HG03139 (cell line): ENCODE measurements around the gene TOR4A.
"Not testable (repeated sequence)": the region's sequence is repeated elsewhere in the genome, so short reads cannot be mapped to it uniquely, and the experiment has no call there.

Experiments
- ATAC-seq: cut with Tn5 transposase; IDR thresholded peaks from one replicate; pipeline ENCODE4 v1.9.1; 2021; ENCODE audit not compliant: unreplicated experiment

TOR4A gene

DNA sequence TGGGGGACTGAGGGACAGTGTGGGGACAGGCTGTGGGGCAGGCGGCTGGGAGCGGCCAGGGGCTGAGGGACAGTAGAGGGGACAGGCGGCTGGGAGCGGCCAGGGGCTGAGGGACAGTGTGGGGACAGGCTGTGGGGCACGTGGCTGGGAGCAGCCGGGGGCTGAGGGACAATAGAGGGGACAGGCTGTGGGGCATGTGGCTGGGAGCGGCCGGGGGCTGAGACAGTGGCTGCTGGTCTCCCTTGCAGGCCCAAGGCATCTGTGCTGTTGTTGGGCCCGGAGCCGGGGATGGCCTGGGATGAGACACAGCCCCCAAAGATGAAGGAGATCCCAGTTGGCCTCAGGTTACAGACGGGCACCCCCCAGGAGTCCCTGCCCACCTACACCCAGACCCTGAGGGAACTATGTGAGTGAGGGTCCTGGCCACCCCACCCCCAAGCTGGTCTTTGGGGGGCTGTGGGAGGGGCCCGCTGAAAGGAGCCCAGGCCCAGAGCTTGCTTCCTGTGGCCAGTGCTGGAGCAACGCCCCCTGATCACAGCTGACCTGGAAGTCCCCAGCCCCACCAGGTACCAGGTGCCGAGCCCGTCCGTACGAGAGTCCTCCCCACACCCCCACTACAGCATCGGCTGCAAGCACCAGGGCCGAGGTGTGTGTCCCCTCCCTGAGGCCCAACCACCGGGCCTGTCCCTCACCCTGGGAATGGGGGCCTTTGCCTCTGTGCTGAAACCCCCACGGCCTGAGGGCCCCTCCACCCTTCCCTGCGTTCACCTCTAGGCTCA is 25.8 kb upstream of the TOR4A start:
- ATAC-seq, result no peak

- ATAC-seq, result no peak
Measured at GRCh38 chr9:137252555-137253506, 24.7 kb upstream of the TOR4A start.

GRCh38 chr9:137253717-137254623 is 23.6 kb upstream of the TOR4A start:
- ATAC-seq, result no peak

- ATAC-seq, result peak; percentile 70
Measured at GRCh38 chr9:137254624-137255447, 22.7 kb upstream of the TOR4A start, which contains the start of gene NELFB. TSS of gene NELFB (plus strand) at chr9:137255327.

DNA sequence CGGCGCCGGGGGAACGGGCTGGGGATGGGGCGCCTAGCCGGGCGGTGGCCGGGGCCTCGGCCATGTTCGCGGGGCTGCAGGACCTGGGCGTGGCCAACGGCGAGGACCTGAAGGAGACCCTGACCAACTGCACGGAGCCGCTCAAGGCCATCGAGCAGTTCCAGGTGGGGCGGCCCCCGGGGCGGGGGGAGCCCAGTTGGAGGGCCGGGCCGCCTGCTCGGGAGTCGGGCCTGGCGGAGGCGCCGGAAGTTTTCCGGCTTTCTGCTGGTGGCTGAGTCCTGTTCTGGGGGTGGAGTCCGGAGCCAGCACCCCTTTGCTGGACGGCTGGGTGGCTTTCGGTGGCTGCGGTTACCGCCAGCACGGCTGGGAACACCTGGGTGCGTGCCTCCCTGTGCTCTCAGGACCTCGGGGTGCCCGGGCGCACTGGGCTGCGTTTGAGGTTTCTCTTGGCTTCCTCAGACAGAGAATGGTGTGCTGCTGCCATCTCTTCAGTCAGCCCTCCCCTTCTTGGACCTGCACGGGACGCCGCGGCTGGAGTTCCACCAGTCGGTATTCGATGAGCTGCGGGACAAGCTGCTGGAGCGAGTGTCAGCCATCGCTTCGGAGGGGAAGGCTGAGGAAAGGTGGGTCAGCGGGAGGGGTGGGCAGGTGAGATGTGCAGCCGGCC is 21.9 kb upstream of the TOR4A start:
- no peak for ATAC-seq

DNA sequence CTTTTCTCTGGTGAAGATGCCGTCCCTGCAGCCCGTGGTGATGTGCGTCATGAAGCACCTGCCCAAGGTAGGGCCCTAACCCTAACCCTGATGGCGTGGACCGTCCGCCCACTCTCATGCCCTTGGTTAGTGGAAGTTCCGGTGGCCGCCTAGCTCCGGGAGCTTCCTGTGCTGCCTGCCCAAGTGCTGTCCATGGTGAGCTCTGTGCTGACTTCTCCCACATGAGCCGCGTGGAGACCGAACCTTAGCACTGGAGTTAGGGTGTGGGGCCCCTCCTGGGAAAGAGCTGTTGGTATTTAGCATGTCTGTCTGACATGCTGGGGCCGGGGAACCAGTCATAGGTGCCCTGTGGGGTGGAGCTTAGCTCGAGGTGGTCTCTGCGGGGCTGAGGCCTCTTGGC is 21.2 kb upstream of the TOR4A start:
- ATAC-seq, result no peak

DNA sequence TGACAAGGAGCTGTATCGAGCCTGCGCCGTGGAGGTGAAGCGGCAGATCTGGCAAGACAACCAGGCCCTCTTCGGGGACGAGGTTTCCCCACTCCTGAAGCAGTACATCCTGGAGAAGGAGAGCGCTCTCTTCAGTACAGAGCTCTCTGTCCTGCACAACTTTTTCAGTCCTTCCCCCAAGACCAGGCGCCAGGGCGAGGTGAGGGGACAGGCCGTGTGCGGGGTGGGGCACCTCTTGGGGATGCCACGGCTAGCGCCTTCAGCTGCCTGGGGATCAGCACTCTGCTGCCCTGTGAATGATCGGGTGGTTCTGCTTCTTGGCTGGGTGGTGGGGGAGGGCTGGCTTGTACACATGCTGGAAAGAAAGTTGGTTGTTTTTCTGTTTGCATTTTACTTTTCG is 20.7 kb upstream of the TOR4A start:
- ATAC-seq, result no peak

DNA sequence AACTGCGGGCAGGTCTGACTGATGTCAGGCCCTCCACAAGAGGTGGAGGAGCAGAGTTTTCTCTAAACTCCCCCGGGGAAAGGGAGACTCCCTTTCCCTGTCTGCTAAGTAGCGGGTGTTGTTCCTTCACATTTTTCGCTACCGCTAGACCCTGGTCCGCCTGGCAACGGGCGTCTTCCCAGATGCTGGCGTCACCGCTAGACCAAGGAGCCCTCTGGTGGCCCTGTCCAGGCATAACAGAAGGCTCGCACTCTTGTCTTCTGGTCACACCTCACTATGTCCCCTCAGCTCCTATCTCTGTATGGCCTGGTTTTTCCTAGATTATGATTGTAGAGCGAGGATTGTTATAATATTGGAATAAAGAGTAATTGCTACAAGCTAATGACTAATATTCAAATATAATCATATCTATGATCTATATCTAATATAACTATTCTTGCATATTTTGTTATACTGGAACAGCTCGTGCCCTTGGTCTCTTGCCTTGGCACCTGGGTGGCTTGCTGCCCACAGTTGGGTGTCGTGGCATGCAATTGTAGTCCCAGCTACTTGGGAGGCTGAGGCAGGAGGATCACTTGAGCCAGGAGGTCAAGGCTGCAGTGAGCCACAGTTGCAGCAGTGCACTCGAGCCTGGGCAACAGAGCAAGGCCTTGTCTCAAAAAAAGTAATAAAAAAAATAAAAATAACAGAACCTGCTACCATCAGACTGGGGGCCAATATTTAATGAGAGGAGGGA is 15.2 kb upstream of the TOR4A start:
- ATAC-seq, result not testable (repeated sequence)

DNA sequence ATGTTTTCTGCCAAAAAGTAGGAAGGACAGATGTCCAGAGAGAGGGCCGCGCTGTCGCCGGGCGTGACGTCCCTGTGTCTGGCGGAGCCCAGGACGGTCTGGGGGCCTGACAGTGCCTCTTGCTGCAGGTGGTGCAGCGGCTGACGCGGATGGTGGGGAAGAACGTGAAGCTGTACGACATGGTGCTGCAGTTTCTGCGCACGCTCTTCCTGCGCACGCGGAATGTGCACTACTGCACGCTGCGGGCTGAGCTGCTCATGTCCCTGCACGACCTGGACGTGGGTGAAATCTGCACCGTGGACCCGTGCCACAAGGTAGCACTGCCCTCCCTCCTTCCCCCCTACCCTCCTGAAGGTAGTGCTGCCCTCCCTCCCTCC is 14.6 kb upstream of the TOR4A start:
- no peak for ATAC-seq

DNA sequence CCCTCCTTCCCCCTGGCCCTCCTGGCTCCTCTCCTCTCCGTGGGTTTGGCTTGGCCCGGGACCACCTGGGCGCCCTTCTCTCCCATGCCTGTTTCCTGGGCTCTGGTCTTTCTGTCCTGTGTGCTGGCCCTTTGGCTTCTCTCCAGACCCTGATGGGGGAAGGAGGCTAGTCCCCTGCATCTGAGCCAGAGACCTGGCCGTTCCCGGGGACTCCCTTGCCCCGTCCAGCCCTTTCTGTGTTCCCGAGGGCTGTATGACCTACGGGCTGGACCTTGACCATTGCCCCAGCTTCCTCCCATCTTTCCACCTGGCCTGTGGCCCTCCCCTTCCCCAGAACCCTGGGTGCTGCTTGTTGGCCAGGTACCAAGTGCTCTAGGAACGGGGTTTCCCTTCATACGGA is 14.0 kb upstream of the TOR4A start:
- no peak for ATAC-seq

DNA sequence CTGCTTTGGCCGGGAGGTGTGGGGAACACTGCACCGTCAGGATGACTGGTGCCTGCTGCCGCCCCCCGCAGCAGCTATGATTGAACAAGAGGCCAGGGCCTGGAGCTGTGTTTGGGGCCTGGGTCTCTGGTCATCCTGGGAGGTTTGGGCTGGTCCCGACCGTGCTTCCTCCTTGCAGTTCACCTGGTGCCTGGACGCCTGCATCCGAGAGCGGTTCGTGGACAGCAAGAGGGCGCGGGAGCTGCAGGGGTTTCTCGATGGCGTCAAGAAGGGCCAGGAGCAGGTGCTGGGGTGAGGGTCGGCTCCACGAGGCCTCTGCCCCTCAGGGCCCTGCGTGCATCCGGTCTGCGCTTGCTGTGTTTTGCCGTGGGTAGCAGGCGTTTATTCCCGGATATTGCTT is 13.5 kb upstream of the TOR4A start:
- no peak for ATAC-seq

DNA sequence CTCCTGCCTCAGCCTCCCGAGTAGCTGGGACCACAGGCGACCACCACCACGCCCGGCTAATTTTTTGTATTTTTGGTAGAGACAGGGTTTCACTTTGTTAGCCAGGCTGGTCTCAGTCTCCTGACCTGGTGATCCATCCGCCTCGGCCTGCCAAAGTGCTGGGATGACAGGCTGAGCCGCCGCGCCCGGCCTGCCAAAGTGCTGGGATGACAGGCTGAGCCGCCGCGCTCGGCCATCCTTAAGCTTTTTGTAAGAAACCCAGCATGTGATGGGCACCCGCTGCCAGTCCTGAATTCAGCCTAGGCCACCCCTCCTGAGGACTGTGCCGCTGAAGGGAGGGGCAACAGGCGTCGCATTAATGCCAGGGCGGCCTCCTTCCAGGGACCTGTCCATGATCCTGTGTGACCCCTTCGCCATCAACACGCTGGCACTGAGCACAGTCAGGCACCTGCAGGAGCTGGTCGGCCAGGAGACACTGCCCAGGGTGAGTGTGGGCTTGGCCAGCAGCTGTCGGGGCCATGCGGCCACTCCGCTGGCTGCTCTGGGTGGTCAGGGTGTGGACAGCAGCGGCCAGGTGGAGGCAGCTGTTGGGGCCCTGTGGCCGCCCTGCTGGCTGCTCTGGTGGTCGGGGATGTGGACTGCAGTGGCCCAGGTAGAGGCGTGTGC is 11.9 kb upstream of the TOR4A start:
- no peak for ATAC-seq

DNA sequence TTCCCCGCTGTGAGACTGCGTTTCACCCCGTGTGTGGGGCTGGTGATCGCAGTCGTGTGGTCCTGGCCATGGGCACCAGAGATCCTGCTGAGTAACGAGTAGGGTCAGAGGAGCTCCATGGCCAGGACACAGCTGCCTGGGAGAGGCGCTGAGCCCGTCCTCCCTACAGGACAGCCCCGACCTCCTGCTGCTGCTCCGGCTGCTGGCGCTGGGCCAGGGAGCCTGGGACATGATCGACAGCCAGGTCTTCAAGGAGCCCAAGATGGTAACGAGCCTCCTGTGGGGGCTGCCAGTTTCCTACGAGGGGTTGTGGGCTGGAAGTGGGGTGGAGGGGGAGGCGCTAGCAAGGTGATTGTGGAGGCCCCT is 11.4 kb upstream of the TOR4A start:
- ATAC-seq, result no peak

GRCh38 chr9:137266585-137267453 is 10.7 kb upstream of the TOR4A start:
- no peak for ATAC-seq

DNA sequence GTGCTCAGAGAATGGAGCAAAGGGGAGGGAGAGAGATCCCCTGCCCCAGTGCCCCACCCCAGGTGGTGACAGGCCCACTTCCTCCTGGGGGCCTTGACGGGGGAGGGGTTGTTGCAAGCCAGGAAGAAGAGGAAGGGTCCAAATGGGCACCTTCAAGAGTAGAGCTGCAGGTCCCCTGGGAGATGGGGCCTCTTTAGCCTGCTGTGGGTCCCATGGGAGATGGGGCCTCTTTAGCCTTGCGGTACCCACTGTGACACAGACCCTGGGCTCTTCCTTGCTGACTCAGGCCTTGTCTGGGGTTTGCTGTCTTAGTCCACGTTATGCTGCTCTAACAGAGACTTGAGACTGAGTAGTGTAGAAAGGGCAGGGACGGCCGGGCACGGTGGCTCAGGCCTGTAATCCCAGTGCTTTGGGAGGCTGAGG is 9.6 kb upstream of the TOR4A start:
- ATAC-seq, result no peak

GRCh38 chr9:137268538-137269201 is 8.9 kb upstream of the TOR4A start:
- no peak for ATAC-seq

- ATAC-seq, result no peak
Measured at GRCh38 chr9:137269231-137269772, 8.2 kb upstream of the TOR4A start.
